Heart left ventricle (tissue), 13 donors: ENCODE data around the gene TMEM14A.

Experiments
- POLR2A ChIP-seq, 2 donors: fragments of 450-650 bp; IDR thresholded peaks; one replicate each; pipeline ENCODE4 v1.6.1; 2017; ENCODE audit warnings: antibody characterized with exemption in 2 of 2, mild to moderate bottlenecking in 2 of 2, moderate library complexity in 2 of 2
- TF ChIP-seq, protein P1 (sequence below), 12 donors: fragments of 200-600 bp; sonication (generic) in 4 of 12; IDR thresholded peaks; one replicate each; pipeline versions ENCODE4 v1.5.0 to v1.8.0; 2018 to 2022; ENCODE audit warnings: antibody characterized with exemption in 12 of 12, mild to moderate bottlenecking in 5 of 12
- donor health status: ischemic (EF 13 %, LVEDD 7.1; RV severe dilation, severe dysfunction).
- donor health status: DM: no; HTN: yes; CAD: no.
- donor health status: DM: no; HTN: no; CAD: no.
- donor health status: ischemic (EF 25% LVEDD 6.9; RV normal size, moderate dysfunction).
- donor health status: ischemic (EF 25% LVEDD 5.7; RV mildly dilated, moderate dysfunction).
- donor health status: ischemic (EF 35%, LVEDD 5.7; RV mildly dilated, moderate dysfunction).
- donor health status: nonischemic (EF 11% LVEDD 7.7; RV severe dilation, severe dysfunction).
- donor health status: DM: yes; HTN: yes; CAD: no.
- donor health status: PGD.
- donor health status: ischemic (EF 29% LVEDD 5.4; RV normal size, mild dysfunction).
- donor health status: nonischemic (EF 23%, LVEDD 6.1; RV moderate dilation, normal function).

DNA sequence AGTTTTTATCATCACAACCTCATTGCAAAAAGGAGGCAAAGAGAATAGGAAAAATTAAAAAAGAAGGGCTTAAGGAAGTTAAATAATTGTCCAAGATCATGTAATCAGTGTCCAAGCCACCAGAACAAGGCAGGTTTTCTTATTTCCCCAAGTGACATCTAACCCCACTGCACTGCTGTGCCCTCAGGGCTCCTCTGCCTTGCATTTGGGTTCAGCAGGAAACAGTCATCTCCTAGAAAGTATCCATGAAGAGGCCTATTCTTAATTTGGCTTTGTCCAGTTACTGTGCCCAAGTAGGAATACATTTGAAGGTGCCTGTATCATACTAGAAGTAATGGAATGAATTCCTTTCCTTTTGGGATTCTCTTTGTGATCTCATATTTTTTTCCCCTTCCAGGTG lies 10.5 kb downstream of the TMEM14A start:
- TF ChIP-seq, protein P1, sequence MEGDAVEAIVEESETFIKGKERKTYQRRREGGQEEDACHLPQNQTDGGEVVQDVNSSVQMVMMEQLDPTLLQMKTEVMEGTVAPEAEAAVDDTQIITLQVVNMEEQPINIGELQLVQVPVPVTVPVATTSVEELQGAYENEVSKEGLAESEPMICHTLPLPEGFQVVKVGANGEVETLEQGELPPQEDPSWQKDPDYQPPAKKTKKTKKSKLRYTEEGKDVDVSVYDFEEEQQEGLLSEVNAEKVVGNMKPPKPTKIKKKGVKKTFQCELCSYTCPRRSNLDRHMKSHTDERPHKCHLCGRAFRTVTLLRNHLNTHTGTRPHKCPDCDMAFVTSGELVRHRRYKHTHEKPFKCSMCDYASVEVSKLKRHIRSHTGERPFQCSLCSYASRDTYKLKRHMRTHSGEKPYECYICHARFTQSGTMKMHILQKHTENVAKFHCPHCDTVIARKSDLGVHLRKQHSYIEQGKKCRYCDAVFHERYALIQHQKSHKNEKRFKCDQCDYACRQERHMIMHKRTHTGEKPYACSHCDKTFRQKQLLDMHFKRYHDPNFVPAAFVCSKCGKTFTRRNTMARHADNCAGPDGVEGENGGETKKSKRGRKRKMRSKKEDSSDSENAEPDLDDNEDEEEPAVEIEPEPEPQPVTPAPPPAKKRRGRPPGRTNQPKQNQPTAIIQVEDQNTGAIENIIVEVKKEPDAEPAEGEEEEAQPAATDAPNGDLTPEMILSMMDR (IDR thresholded peaks at IDR 0.05): no peak
- TF ChIP-seq POLR2A (IDR thresholded peaks at IDR 0.05): no peak
